GM23248 (cell line): Measurements from ENCODE around the gene APOBEC3G.
"Not testable (repeated sequence)": the region's sequence is repeated elsewhere in the genome, so short reads cannot be mapped to it uniquely, and the experiment has no call there.

ENCODE experiments used
- EZH2 ChIP-seq: fragments of 200-600 bp; sonication (generic); IDR thresholded peaks from 2 replicates; pipeline ENCODE4 v1.6.1; 2018; ENCODE audit warnings: antibody characterized with exemption, mild to moderate bottlenecking; ENCODE audit not compliant: insufficient read depth, poor library complexity, severe bottlenecking
- EZH2phosphoT487 ChIP-seq: fragments of 200-600 bp; sonication (generic); IDR thresholded peaks from 2 replicates; pipeline ENCODE4 v1.6.1; 2018; ENCODE audit warnings: antibody characterized with exemption, moderate library complexity, mild to moderate bottlenecking, low read depth; ENCODE audit not compliant: insufficient read depth

DNA sequence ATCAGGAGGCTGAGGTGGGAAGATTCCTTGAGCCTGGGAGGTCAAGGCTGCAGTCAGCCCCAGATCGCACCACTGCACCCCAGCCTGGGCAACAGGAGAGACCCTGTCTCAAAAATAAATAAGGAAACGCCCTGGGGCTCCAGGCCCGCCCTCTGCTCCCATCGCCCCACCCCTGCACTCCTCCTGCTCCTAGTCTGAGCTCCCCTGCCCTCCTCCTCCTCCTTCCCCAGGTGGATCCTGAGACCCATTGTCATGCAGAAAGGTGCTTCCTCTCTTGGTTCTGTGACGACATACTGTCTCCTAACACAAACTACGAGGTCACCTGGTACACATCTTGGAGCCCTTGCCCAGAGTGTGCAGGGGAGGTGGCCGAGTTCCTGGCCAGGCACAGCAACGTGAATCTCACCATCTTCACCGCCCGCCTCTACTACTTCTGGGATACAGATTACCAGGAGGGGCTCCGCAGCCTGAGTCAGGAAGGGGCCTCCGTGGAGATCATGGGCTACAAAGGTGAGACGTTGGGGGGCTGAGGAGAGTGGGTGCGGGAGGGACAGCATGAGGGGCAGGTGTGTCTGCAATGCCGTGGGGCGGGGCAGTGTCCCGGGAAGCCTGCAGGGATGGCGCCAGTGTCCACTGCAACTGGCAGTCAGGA, 25.1 kb upstream of the APOBEC3G start:
- not testable (repeated sequence) for TF ChIP-seq EZH2, EZH2phosphoT487
